Activated CD8-positive, alpha-beta T cell treated with anti-CD3 and anti-CD28 coated beads, Interleukin-2, amount 10 ng/mL, durations not matched to agents 7 days and 5 days (primary cell): ENCODE data around the gene SETD4. TPM values are rescaled to one million over a fixed set of nuclear protein-coding genes. Genes with fewer than 3 reads are reported as not detected.
A peak's percentile ranks its signal among the peaks of the same experiment; 100 is the strongest.

Source experiments
- ATAC-seq: fragments of 150-1000 bp; cut with Tn5 transposase; one replicate; pipeline ENCODE4 v1.10.0; 2021; ENCODE audit warnings: moderate library complexity
- CTCF ChIA-PET: fragments of 350-600 bp; sonication (Branson Sonifier 250); formaldehyde crosslinking; loops from one replicate; lab custom pipeline; 2021; ENCODE audit warnings: antibody characterized with exemption; lab: Charles Lee
- POLR2A ChIA-PET: fragments of 350-600 bp; sonication (Branson Sonifier 250); formaldehyde crosslinking; loops from one replicate; lab custom pipeline; 2021; ENCODE audit warnings: antibody characterized with exemption; lab: Charles Lee
- DNase-seq: peaks from one replicate; pipeline ENCODE4 v3.0.0-alpha.2; 2020
- H3K27ac Mint-ChIP-seq: one replicate; pipeline ENCODE4 v1.8.0; 2021; ENCODE audit warnings: mild to moderate bottlenecking, mixed read lengths
- H3K27me3 Mint-ChIP-seq: one replicate; pipeline ENCODE4 v1.8.0; 2021; ENCODE audit warnings: low read depth, mixed read lengths
- H3K36me3 Mint-ChIP-seq: one replicate; pipeline ENCODE4 v1.8.0; 2021; ENCODE audit warnings: low read depth, mixed read lengths
- H3K4me1 Mint-ChIP-seq: one replicate; pipeline ENCODE4 v1.8.0; 2021; ENCODE audit warnings: low read depth, mixed read lengths
- H3K4me3 Mint-ChIP-seq: one replicate; pipeline ENCODE4 v1.8.0; 2021; ENCODE audit warnings: mild to moderate bottlenecking, mixed read lengths
- H3K9me3 Mint-ChIP-seq: one replicate; pipeline ENCODE4 v1.8.0; 2022; ENCODE audit warnings: mixed read lengths; ENCODE audit not compliant: insufficient read depth
- total RNA-seq, 2 experiments: library from RNA; stranded (reverse); gene quantifications; one replicate each; pipeline ENCODE4 v1.2.3, GENCODE V29; 2021

Gene SETD4
- total RNA-seq, 2 experiments from 2014 or later, result 19.8 to 22.3 TPM

- H3K4me3 Mint-ChIP-seq, result no peak overlapping the region
- H3K36me3 Mint-ChIP-seq, result peaks cover 41% of the 10 kb centered on the region
- ChIA-PET CTCF (interaction anchor here (1.3 kb wide), 1 partner anchor 17 kb away, joined by 3 read pairs; no protein-coding TSS in a partner anchor), POLR2A (no interaction called here)
- no peaks in the 10 kb centered on the region for H3K4me1 Mint-ChIP-seq
- DNase-seq (no peak), ATAC-seq (no peak)
- no peaks in the 10 kb centered on the region for H3K27me3 Mint-ChIP-seq
- H3K9me3 Mint-ChIP-seq, result no peaks in the 10 kb centered on the region
- no peak overlapping the region for H3K27ac Mint-ChIP-seq
Measured at GRCh38 chr21:36040389-36040788, 19.9 kb downstream of the SETD4 start.

GRCh38 chr21:36039861-36040260 is 20.5 kb downstream of the SETD4 start:
- H3K9me3 Mint-ChIP-seq, result no peaks in the 10 kb centered on the region
- no peak overlapping the region for H3K4me3 Mint-ChIP-seq
- CTCF ChIA-PET, result interaction anchor here (1.3 kb wide), 1 partner anchor 17 kb away, joined by 3 read pairs; no protein-coding TSS in a partner anchor
- H3K27me3 Mint-ChIP-seq, result no peaks in the 10 kb centered on the region
- DNase-seq (no peak), ATAC-seq (no peak)
- peaks cover 43% of the 10 kb centered on the region for H3K36me3 Mint-ChIP-seq
- POLR2A ChIA-PET, result no interaction called here
- no peaks in the 10 kb centered on the region for H3K4me1 Mint-ChIP-seq
- no peak overlapping the region for H3K27ac Mint-ChIP-seq

GRCh38 chr21:36038701-36039497 is 21.4 kb downstream of the SETD4 start:
- ChIA-PET POLR2A (no interaction called here), CTCF (interaction anchor here (1.3 kb wide), 1 partner anchor 16 kb away, joined by 3 read pairs; no protein-coding TSS in a partner anchor)
- ATAC-seq (no peak), DNase-seq (no peak)
- no peaks in the 10 kb centered on the region for H3K4me1 Mint-ChIP-seq
- no peaks in the 10 kb centered on the region for H3K9me3 Mint-ChIP-seq
- no peak overlapping the region for H3K27ac Mint-ChIP-seq
- H3K36me3 Mint-ChIP-seq, result peaks cover 37% of the 10 kb centered on the region
- H3K4me3 Mint-ChIP-seq, result no peak overlapping the region
- H3K27me3 Mint-ChIP-seq, result no peaks in the 10 kb centered on the region

GRCh38 chr21:36035381-36035791 is 24.9 kb downstream of the SETD4 start:
- ChIA-PET POLR2A (interaction anchor here (0.9 kb wide), 1 partner anchor 24 kb away, joined by 3 read pairs; no protein-coding TSS in a partner anchor), CTCF (no interaction called here)
- Mint-ChIP-seq H3K4me1 (no peaks in the 10 kb centered on the region), H3K27ac (no peak overlapping the region), H3K36me3 (peaks cover 28% of the 10 kb centered on the region), H3K4me3 (no peak overlapping the region), H3K27me3 (no peaks in the 10 kb centered on the region), H3K9me3 (no peaks in the 10 kb centered on the region)
- ATAC-seq, result no peak
- DNase-seq, result no peak

- no peaks in the 10 kb centered on the region for H3K4me1 Mint-ChIP-seq
- no peak overlapping the region for H3K27ac Mint-ChIP-seq
- H3K9me3 Mint-ChIP-seq, result no peaks in the 10 kb centered on the region
- peaks cover 24% of the 10 kb centered on the region for H3K36me3 Mint-ChIP-seq
- no peaks in the 10 kb centered on the region for H3K27me3 Mint-ChIP-seq
- DNase-seq (no peak), ATAC-seq (no peak)
- no peak overlapping the region for H3K4me3 Mint-ChIP-seq
- ChIA-PET POLR2A (no interaction called here), CTCF (interaction anchor here (0.6 kb wide), 1 partner anchor 1298 kb away, joined by 3 read pairs; no protein-coding TSS in a partner anchor)
Measured at GRCh38 chr21:36034211-36034913, 26.0 kb downstream of the SETD4 start.

GRCh38 chr21:36032647-36033406 is 27.5 kb downstream of the SETD4 start:
- H3K9me3 Mint-ChIP-seq, result no peaks in the 10 kb centered on the region
- ChIA-PET CTCF (no interaction called here), POLR2A (interaction anchor here (0.7 kb wide), 1 partner anchor 556 kb away, joined by 5 read pairs; no protein-coding TSS in a partner anchor)
- ATAC-seq (no peak), DNase-seq (no peak)
- H3K36me3 Mint-ChIP-seq, result peaks cover 14% of the 10 kb centered on the region
- H3K4me3 Mint-ChIP-seq, result no peak overlapping the region
- H3K27me3 Mint-ChIP-seq, result no peaks in the 10 kb centered on the region
- H3K4me1 Mint-ChIP-seq, result no peaks in the 10 kb centered on the region
- no peak overlapping the region for H3K27ac Mint-ChIP-seq

- H3K27me3 Mint-ChIP-seq, result no peaks in the 10 kb centered on the region
- no peak overlapping the region for H3K4me3 Mint-ChIP-seq
- H3K27ac Mint-ChIP-seq, result no peak overlapping the region
- POLR2A ChIA-PET, result no interaction called here
- no peaks in the 10 kb centered on the region for H3K9me3 Mint-ChIP-seq
- CTCF ChIA-PET, result no interaction called here
- no peak for DNase-seq
- ATAC-seq, result no peak
- H3K36me3 Mint-ChIP-seq, result peaks cover 6% of the 10 kb centered on the region
- H3K4me1 Mint-ChIP-seq, result no peaks in the 10 kb centered on the region
Measured at GRCh38 chr21:36030581-36031189, 29.6 kb downstream of the SETD4 start.

- H3K36me3 Mint-ChIP-seq, result no peaks in the 10 kb centered on the region
- H3K9me3 Mint-ChIP-seq, result no peaks in the 10 kb centered on the region
- ATAC-seq, result no peak
- ChIA-PET POLR2A (interaction anchor here (0.5 kb wide), 1 partner anchor 27 kb away, joined by 3 read pairs; no protein-coding TSS in a partner anchor), CTCF (interaction anchor here (0.8 to 4.1 kb wide), 5 partner anchors 23 to 591 kb away, joined by 3 to 23 read pairs (median 4); no protein-coding TSS in a partner anchor)
- no peak overlapping the region for H3K4me3 Mint-ChIP-seq
- H3K27ac Mint-ChIP-seq, result no peak overlapping the region
- H3K27me3 Mint-ChIP-seq, result no peaks in the 10 kb centered on the region
- DNase-seq, result no peak
- no peaks in the 10 kb centered on the region for H3K4me1 Mint-ChIP-seq
Measured at GRCh38 chr21:36029309-36029708, 31.0 kb downstream of the SETD4 start.

GRCh38 chr21:36028127-36029069 is 31.9 kb downstream of the SETD4 start:
- DNase-seq, result peak; percentile 72
- H3K27me3 Mint-ChIP-seq, result no peaks in the 10 kb centered on the region
- H3K9me3 Mint-ChIP-seq, result no peaks in the 10 kb centered on the region
- ChIA-PET CTCF (interaction anchor here (0.7 to 4.1 kb wide), 28 partner anchors 10 to 1335 kb away, joined by 3 to 23 read pairs (median 3); no protein-coding TSS in a partner anchor), POLR2A (interaction anchor here (0.7 kb wide), 1 partner anchor 1045 kb away, joined by 3 read pairs; no protein-coding TSS in a partner anchor)
- H3K4me1 Mint-ChIP-seq, result no peaks in the 10 kb centered on the region
- no peak overlapping the region for H3K4me3 Mint-ChIP-seq
- peak; percentile 90 for ATAC-seq
- no peaks in the 10 kb centered on the region for H3K36me3 Mint-ChIP-seq
- H3K27ac Mint-ChIP-seq, result no peak overlapping the region

- no peaks in the 10 kb centered on the region for H3K27me3 Mint-ChIP-seq
- H3K36me3 Mint-ChIP-seq, result no peaks in the 10 kb centered on the region
- no peaks in the 10 kb centered on the region for H3K9me3 Mint-ChIP-seq
- H3K4me3 Mint-ChIP-seq, result no peak overlapping the region
- POLR2A ChIA-PET, result interaction anchor here (0.7 kb wide), 1 partner anchor 1044 kb away, joined by 3 read pairs; no protein-coding TSS in a partner anchor
- H3K27ac Mint-ChIP-seq, result no peak overlapping the region
- CTCF ChIA-PET, result interaction anchor here (1.0 to 4.1 kb wide), 16 partner anchors 13 to 1334 kb away, joined by 3 to 23 read pairs (median 5); no protein-coding TSS in a partner anchor
- H3K4me1 Mint-ChIP-seq, result no peaks in the 10 kb centered on the region
- ATAC-seq, result no peak
- DNase-seq, result no peak
Measured at GRCh38 chr21:36027347-36027746, 33.0 kb downstream of the SETD4 start.
